Hematopoietic multipotent progenitor cell (in vitro differentiated cells): ENCODE measurements around the gene NBPF11. TPM values are rescaled to one million over a fixed set of nuclear protein-coding genes. Genes with fewer than 3 reads are reported as not detected.
"Not testable (repeated sequence)": the region's sequence is repeated elsewhere in the genome, so short reads cannot be mapped to it uniquely, and the experiment has no call there.

Source experiments
- DNase-seq, 3 donors: peaks; one replicate each; pipeline ENCODE4 v3.0.0-alpha.2; 2011 to 2015; ENCODE audit warnings: low read depth in 2 of 3, low spot score in 2 of 3
- total RNA-seq: library from RNA; depleted of rRNA; stranded (reverse); fragments of >200 nt; gene quantifications from one replicate; pipeline ENCODE4 v1.2.3, GENCODE V29; 2012

NBPF11 gene
- total RNA-seq, 1 donor = 6.5 TPM

DNA sequence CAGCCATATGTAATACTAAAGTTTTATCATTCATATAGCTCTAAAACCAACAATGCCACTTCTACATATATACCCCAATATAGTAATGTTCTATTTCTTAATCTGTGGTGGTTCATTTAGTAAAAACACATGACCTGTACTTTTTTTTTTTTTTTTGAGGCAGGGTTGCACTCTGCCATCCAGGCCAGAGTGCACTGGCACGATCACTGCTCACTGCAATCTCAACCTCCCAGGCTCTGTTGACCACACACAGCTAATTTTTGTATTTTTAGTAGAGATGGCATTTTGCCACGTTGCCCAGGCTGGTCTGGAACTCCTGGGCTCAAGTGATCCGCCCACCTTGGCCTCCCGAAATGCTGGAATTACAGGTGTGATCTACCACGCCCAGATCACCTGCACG, 2.1 kb downstream of the NBPF11 start:
- not testable (repeated sequence) for DNase-seq

DNA sequence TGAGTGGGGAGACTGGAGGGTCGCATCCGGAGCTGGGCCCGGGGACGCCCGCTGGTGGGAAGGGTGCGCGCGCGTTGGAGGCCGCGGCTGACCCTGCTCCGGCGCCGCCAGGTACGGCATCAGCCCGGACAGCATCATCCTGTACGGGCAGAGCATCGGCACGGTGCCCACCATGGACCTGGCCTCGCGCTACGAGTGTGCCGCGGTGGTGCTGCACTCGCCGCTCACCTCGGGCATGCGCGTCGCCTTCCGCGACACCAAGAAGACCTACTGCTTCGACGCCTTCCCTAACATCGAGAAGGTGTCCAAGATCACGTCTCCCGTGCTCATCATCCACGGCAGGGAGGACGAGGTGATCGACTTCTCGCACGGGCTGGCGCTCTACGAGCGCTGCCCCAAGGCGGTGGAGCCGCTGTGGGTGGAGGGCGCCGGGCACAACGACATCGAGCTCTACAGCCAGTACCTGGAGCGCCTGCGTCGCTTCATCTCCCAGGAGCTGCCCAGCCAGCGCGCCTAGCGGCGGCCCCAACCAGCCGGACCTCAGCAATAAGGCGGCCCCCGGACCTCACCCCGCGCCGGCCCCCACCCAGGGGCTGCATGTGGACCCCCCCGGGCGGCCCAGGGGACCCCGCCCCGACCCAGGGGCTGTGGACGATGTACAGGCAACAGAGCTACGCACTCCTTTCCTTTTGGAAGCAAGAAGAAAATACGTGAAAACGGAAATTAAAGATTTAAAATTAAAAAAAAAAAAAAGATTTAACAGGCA, 2.8 kb downstream of the NBPF11 start:
- DNase-seq = not testable (repeated sequence)

DNA sequence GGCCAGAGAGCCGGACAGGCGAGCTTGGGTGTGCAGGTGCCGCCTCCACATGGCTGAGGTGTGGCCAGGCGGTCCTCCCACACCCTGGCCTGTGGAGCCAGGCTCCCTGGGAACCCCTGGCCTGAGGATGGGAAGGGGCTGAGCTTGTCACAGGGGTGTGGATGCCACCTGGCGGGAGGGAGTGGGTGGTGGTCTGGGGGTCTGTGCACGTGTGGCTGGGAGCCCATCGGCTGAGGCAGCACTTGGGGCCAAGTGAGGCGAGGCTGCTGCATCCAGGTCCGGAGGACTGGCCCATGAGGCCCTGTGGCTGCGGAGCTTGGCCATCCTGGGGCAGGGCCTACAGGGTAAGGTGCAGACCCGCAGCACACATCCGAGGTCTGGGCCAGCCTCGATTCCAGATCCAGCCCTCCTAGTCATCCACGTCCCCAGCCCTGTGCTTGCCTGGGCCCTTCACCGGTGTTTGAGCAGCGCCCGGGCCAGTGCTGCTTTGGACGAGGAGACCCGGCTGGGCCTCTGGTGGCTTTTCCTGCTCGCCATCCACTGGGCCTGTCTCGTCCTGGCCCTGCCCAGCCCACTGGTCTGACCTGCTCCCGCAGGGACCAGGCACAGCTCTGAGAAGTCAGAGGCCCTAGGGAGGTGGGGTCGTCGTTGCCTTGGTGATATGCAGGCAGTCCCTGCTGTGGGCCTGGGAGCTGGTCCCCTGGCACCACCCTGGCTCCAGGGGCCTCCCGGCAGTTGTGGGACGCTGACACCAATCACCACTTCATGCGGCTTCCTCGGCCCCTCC, 4.8 kb downstream of the NBPF11 start:
- not testable (repeated sequence) for DNase-seq

DNA sequence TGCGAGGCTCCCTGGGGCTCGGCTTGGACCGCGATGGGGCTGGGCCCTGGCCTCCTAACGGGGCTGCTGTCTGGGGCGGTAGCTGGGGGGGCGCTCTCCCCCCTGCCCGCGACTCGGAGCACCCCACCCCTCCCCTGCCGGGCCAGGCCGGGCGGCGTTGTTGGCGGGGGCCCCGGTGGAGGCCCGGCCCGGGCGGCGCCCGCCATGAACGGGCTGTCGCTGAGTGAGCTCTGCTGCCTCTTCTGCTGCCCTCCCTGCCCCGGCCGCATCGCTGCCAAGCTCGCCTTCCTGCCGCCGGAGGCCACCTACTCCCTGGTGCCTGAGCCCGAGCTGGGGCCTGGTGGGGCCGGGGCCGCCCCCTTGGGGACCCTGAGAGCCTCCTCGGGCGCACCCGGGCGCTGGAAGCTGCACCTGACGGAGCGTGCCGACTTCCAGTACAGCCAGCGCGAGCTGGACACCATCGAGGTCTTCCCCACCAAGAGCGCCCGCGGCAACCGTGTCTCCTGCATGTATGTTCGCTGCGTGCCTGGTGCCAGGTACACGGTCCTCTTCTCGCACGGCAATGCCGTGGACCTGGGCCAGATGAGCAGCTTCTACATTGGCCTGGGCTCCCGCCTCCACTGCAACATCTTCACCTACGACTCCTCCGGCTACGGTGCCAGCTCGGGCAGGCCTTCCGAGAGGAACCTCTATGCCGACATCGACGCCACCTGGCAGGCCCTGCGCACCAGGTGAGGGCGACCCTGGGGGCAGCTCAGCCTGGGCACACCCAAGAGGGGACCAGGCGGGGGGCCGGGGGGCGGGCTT, 5.7 kb downstream of the NBPF11 start:
- not testable (repeated sequence) for DNase-seq

DNA sequence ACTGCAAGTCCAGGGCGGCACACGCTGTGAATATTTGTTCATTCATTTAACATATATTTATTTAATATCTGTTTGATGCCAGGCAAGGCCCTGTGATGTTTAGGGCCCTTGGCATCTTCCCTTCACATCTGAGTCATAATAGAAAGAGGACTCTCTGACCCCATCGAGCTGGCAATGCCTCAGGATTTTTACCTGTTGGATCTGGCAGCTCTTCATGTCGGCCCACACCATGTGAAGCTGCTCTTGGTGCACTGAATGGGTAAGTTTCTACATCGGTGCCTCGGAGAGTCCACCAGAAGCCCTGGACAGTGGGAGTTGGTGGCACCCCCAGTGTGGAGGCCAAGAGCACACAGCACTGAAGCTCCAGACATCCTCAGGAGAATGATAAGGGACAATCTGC, 8.9 kb downstream of the NBPF11 start:
- not testable (repeated sequence) for DNase-seq

DNA sequence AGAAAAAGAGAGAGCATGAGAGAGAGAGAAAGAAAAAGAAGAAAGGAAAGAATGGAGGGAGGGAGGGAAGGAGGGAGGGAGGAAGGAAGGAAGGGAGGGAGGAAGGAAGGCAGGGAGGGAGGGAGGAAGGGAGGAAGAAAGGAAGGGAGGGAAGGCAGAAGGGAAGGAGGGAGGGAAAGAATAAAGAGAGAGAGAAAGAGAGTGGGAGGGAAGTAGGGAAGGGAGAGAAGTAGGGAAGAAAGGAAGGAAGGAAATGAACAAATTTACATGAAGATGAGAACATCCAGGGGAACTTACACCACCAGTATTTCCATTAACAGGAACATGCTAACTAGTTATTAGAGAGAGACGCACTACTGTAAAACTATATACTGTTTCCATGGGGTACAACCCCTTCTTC, 10.1 kb downstream of the NBPF11 start:
- not testable (repeated sequence) for DNase-seq

DNA sequence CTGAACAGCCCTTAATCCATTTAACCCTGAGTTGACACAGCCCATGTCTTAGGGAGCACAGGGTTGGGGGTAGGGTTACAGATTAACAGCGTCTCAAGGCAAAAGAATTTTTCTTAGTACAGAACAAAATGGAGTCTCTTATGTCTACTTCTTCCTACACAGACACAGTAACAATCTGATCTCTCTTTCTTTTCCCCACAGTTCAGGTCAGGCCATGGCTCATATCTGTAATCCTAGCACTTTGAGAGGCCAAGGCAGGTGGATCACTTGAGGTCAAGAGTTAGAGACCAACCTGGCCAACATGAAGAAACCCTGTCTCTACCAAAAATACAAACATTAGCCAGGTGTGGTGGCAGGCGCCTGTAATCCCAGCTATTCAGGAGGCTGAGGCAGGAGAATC, 13.5 kb downstream of the NBPF11 start:
- not testable (repeated sequence) for DNase-seq

DNA sequence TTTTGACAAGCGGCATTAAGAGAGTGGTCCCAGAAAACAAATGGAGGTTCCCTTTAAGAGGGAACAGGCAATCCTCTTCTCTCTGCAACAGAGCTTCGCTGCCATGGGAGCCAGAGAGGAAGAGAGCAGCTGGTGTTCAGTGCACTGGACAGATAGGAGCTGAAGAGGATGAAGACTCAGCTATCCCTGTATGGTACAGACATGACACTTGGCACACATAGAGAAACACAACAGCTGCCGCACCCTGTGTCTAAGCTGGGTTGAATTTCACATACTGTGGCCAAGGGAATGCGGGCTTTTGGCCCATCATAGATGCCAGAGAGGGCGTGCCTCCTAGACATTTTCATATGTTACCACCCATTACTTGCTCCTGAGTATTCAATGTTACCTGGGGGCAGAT, 29.7 kb downstream of the NBPF11 start:
- DNase-seq = not testable (repeated sequence)

DNA sequence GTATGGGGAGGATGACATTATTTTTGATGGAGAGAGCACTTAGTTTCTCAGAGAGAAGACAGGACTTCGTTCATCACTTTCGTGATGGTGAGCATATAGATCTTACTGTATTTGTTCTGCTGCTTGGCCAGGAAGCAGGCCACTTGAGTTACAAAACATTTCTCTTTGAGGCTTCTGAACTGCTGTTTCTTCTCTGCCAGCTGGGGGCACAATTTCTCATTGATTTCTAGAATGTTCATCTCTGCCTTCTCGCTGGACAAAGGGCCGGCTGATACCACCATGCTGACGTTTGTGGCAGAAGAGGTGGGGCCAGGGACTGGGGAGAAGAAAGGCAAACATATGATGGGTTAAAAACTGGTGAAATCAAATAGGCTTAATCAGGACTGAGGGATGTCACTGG, 31.7 kb downstream of the NBPF11 start:
- DNase-seq = peak in 2 of 3 donors; percentile 3 to 34

DNA sequence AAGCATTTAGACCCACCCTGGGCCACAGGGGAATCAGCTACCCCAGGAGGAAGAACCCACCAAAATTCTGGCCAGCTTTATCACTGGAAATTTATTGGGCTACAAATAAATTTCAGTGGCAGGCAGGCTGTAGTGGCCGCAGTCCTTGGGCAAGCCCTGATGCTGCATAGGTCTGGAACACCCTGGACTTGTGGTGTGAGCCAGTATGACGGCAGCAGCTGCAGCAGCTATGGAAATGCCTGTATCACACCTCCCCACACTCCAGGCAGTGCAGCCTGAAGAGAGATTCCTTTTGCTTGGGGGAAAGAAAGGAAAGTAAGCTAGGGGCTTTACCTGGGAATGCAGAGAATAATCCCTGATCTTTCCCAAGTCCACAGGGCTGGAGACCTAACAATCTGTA, 56.3 kb downstream of the NBPF11 start:
- DNase-seq = not testable (repeated sequence)

DNA sequence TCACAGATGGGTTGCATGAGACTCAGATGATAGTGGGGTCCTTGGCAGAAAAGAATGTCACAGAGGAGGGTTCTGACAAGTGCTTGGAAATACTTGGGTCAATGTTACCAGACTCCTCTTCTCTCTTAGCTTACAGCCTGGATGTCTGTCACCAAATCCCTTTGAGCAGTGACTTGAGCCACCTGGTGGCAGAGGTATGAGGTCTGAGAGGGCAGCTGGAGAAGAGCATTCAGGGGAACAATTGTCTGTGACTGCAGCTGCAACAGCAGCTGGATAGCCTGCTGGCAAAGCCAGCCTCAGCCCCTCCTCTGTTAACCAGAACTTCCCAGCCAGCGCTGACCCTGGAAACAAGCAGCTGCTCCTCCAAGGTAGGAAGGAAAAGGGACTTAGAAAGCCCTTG, 65.9 kb downstream of the NBPF11 start:
- not testable (repeated sequence) for DNase-seq

DNA sequence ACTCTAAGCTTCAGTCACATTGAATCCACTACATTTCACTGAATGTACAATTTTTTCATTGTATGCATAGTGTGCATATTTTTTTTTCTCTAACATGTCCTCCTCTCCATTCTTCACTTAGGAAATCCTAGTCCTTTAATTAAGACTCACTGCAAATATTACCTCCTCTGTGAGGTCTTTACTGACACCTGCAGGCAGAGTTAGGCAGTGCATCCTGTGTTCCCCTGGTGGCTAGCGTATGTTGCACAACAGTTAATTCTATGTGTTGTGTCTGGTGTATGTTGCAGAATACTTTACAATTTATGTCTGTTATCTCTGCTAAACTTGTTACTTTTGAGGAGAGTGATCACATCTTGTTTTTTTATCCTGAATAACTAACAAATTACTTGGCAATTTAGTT, 70.9 kb downstream of the NBPF11 start:
- not testable (repeated sequence) for DNase-seq

DNA sequence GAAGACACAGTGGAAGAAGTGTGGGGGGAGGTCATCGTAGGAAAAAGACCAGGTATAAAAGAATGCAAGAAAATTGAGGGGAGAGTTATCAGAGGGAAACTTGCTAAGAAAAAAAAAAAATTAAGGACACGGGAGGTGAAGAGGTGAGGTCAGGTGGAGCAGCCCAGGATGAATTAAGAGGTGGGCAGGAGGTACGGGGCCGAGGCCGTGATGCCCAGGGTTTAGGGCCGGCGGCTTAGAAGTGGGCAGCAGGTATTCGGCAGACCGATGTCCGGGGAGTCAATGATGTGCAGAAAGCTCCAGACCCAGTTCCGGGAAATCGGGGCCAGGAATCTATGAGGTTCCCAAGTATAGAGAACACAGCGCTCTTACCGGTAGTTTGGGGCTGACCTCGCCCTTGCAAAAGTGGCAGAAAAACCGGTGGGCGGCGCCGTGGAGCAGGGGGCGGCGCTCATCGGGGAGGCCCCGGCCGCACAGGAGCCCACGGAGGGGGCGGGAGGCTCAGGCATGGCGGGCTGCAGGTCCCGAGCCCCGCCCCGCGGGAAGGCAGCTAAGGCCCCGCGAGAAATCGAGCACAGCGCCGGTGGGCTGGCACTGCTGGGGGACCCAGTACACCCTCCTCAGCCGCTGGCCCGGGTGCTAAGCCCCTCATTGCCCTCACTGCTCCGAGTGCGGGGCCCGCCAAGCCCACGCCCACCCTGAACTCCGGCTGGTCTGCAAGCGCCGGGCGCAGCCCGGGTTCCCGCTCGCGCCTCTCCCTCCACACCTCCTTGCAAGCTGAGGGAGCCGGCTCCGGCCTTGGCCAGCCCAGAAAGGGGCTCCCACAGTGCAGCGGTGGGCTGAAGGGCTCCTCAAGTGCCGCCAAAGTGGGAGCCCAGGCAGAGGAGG, 73.2 kb downstream of the NBPF11 start:
- DNase-seq = not testable (repeated sequence)

DNA sequence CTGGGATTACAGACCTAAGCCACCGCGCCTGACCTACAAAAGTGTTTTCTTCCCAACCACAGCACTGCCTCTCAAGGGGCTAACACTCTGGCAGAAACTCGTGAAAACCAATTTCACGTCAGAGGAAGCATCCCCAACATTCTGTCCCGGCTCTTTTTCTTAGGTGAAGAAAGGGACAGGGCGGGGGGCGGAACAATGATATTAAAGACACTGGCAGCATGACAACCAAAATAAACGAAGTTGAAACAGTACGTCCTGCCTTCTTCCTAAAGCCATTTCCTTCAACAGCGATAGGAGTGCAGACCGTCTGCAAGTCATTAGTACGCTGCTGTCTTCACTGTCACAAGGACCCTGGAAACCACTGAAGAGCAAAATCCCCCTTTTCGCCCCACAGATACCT, 74.0 kb downstream of the NBPF11 start:
- DNase-seq = not testable (repeated sequence)

DNA sequence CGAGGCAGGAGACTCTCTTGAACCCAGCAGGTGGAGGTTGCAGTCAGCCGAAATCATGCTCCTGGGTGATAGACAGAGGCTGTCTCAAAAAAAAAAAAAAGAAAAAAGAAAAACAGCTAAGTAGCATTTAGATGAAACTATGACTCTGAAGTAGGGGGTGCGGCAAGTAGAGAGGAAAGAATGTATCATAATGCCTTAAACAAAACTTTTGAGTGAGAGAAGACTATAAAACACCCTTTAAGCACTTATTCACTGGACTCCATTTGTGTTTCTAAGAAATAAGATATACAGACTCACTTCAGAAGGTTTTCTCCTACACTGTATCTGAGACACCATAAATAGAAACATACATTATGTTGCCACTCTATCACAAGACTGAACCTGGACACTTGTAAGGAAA, 74.6 kb downstream of the NBPF11 start:
- not testable (repeated sequence) for DNase-seq

DNA sequence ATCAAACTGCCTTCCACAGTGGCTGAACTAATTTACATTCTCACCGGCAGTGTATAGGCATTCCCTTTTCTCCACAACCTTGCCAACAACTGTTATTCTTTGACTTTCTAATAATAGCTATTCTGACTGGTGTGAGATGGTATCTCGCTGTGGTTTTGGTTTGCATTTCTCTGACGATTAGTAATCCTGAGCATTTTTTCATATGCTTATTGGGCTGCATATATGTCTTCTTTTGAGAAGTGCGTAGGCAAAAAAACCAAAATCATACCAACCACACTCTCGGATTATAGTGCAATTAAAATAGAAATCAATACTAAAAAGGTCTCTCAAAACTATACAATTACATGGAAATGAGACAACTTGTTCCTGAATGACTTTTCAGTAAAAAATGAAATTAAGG, 78.7 kb downstream of the NBPF11 start:
- not testable (repeated sequence) for DNase-seq

DNA sequence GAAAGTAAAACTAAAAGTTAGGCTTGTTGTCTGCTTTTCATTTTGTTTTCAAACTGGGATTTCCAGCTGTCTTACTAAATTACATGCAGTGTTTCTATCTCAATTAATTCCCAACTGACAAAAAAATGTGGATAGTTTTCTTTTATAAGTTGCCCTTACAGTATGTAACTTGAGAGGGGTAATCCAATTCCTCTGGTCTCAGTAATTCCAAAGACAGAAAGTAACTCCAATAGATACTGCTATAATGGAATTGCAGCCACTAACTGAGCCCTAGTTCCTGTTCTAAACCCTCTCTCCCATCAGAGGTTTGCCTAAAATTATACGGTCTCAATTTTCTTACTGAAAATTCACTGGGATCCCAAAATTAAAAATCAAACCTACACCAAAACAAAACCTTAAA, 83.5 kb downstream of the NBPF11 start:
- not testable (repeated sequence) for DNase-seq

DNA sequence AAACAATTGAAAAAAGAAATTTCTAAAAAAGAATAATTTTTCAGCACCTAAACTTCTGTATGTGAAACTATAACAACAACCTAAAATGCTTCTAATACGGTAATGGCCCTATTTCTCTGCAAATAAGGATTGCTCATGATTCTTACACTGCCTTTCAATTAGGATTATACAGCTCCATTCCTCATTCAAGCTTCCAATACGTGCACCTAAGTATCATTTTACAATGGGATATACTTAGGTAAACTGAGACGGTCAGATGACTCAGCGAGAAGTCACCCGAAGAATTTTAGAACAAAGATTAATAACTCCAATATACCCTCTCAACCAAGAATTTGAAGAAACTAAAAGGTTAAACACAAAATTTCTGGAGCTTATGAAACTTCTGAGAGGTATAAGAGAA, 83.9 kb downstream of the NBPF11 start:
- DNase-seq = not testable (repeated sequence)

DNA sequence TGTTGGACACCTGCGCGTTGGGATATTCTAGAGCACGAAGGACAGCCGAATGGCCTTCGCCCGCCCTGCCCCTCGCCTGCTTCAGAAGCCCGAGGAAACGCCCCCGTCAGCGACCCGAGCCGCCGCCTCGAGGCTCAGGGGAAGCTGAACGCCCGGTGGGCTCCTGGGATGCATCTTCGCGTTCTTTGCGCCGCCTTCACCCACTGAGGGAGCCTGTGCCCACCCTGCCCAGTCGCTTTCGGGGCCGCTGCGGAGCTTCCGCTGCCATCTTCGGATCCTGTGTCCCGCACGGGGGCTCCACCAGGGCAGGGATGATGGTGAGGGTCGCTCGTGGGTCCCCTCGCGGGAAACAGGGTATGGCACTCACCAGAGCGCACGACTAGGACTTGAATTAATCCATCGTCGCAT, 91.8 kb downstream of the NBPF11 start:
- DNase-seq = not testable (repeated sequence)

DNA sequence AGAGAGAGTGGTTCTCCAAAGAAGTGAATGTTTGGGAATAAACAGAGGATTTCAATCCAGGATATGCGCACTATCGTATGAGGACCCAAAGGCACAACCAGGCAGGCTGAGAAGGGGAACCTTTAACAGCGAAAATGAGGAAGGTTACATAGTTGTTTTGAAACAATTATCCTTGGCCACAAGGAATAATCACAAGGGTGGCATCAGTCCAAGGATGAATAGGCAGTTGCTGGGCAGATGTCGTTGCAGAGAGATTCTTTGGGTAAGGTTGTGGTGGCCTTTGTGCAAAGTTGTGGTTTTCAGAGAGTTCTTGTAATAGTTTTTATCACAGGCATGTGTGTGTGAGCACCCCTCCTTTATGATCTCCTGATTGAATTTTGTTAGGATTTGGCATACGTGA, 94.7 kb downstream of the NBPF11 start:
- peak in 2 of 3 donors; percentile 65 to 84 for DNase-seq
